HCT116 (cell line): ENCODE data around the gene PRR5L. TPM values are rescaled to one million over a fixed set of nuclear protein-coding genes. Genes with fewer than 3 reads are reported as not detected.

ENCODE experiments used
- ATAC-seq: fragments of 200-7000 bp; cut with Tn5 transposase; 2 replicates; pipeline ENCODE4 v1.9.1; 2020; ENCODE audit warnings: mild to moderate bottlenecking, moderate library complexity
- BruUV-seq: library from RNA; stranded (reverse); fragments of 400-500 nt; replicated peaks from 2 replicates; lab custom pipeline; 2021; lab: Mats Ljungman, UMichigan
- CTCF ChIA-PET: fragments of 300-600 bp; sonication (Branson Sonifier 250); formaldehyde crosslinking; loops from one replicate; lab custom pipeline; 2021; ENCODE audit warnings: antibody characterized with exemption; lab: Charles Lee
- POLR2A ChIA-PET: fragments of 300-600, 350-600 bp; sonication (Branson Sonifier 250); formaldehyde crosslinking; loops from one replicate; lab custom pipeline; 2021; ENCODE audit warnings: antibody characterized with exemption; lab: Charles Lee
- RAD21 ChIA-PET, 2 experiments: fragments of 300-600 bp; sonication (Branson Sonifier 250); formaldehyde crosslinking; loops; one replicate each; lab custom pipeline; 2023; ENCODE audit warnings: low total read pairs in 2 of 2; ENCODE audit not compliant: uncharacterized antibody in 2 of 2, unreplicated experiment in 2 of 2, low non-redundant PET in 1 of 2; lab: Charles Lee
- DNase-seq: peaks from one replicate; pipeline ENCODE4 v3.0.0-alpha.2; 2010; ENCODE audit warnings: low read depth, low spot score
- H2AFZ ChIP-seq: fragments of 200-600 bp; shearing (Covaris generic), sonication (generic); 2 replicates; pipeline ENCODE4 v1.6.1; 2017; ENCODE audit warnings: low read depth, mixed run types, mixed read lengths, antibody characterized with exemption, low read length; ENCODE audit not compliant: poor library complexity, severe bottlenecking
- H3K27ac ChIP-seq: 2 replicates; pipeline ENCODE4 v1.5.1; 2012; ENCODE audit warnings: low read depth, low read length
- H3K27me3 ChIP-seq: fragments of 200-600 bp; sonication (generic); 2 replicates; pipeline ENCODE4 v1.6.1; 2016; ENCODE audit warnings: mixed run types, low read length, mixed read lengths; ENCODE audit not compliant: insufficient read depth
- H3K36me3 ChIP-seq, 2 experiments: fragments of 200-500 bp in 1 of 2; fragments of 200-600 bp in 1 of 2; sonication (Bioruptor generic) in 1 of 2; sonication (generic) in 1 of 2; 2 replicates each; pipeline versions ENCODE4 v1.5.1 to v1.6.1; 2014 to 2016; ENCODE audit warnings: low read length in 2 of 2, inconsistent platforms in 1 of 2, mixed read lengths in 1 of 2, mixed run types in 1 of 2; ENCODE audit not compliant: insufficient read depth in 2 of 2, control insufficient read depth in 1 of 2
- H3K4me1 ChIP-seq, 2 experiments: fragments of 200-600 bp in 1 of 2; sonication (generic) in 1 of 2; 2 replicates each; pipeline versions ENCODE4 v1.5.1 to v1.6.1; 2012 to 2017; ENCODE audit warnings: low read length in 2 of 2, inconsistent platforms in 1 of 2, mild to moderate bottlenecking in 1 of 2, mixed read lengths in 1 of 2, mixed run types in 1 of 2, moderate library complexity in 1 of 2; ENCODE audit not compliant: insufficient read depth in 2 of 2, control insufficient read depth in 1 of 2
- H3K4me2 ChIP-seq: fragments of 200-600 bp; sonication (generic); 2 replicates; pipeline ENCODE4 v1.6.1; 2017; ENCODE audit warnings: mixed run types, low read length, mixed read lengths
- H3K4me3 ChIP-seq, 2 experiments: fragments of 200-600 bp in 1 of 2; sonication (generic) in 1 of 2; replicated peaks in 1 of 2; 2 replicates each; pipeline ENCODE4 v1.5.1; 2011 to 2016; ENCODE audit warnings: low read length in 2 of 2, control low read depth in 1 of 2, low read depth in 1 of 2, mild to moderate bottlenecking in 1 of 2, mixed read lengths in 1 of 2, mixed run types in 1 of 2
- H3K79me2 ChIP-seq: fragments of 200-600 bp; sonication (generic); 2 replicates; pipeline ENCODE4 v1.6.1; 2017; ENCODE audit warnings: mild to moderate bottlenecking, mixed run types, low read length, moderate library complexity, mixed read lengths; ENCODE audit not compliant: insufficient read depth
- H3K9ac ChIP-seq: fragments of 200-600 bp; sonication (generic); 2 replicates; pipeline ENCODE4 v1.6.1; 2016; ENCODE audit warnings: low read length, mixed read lengths
- H3K9me2 ChIP-seq: fragments of 200-600 bp; sonication (generic), shearing (Covaris generic); 2 replicates; pipeline ENCODE4 v1.6.1; 2017; ENCODE audit warnings: mixed run types, mild to moderate bottlenecking, moderate library complexity; ENCODE audit not compliant: insufficient read depth
- H3K9me3 ChIP-seq, 2 experiments: fragments of 200-500 bp in 1 of 2; fragments of 200-600 bp in 1 of 2; sonication (Bioruptor generic) in 1 of 2; sonication (generic) in 1 of 2; 2 replicates each; pipeline ENCODE4 v1.6.1; 2014 to 2017; ENCODE audit warnings: low read length in 2 of 2, mixed read lengths in 2 of 2, inconsistent platforms in 1 of 2, low read depth in 1 of 2, mild to moderate bottlenecking in 1 of 2, mixed run types in 1 of 2, moderate library complexity in 1 of 2; ENCODE audit not compliant: control insufficient read depth in 1 of 2, insufficient read depth in 1 of 2
- H4K20me1 ChIP-seq: fragments of 200-600 bp; sonication (generic), shearing (Covaris generic); 2 replicates; pipeline ENCODE4 v1.6.1; 2017; ENCODE audit warnings: mixed run types, mild to moderate bottlenecking, moderate library complexity; ENCODE audit not compliant: insufficient read depth
- CBX3 ChIP-seq: IDR thresholded peaks from 2 replicates; pipeline ENCODE4 v1.6.1; 2012; ENCODE audit warnings: low read depth
- FOSL1 ChIP-seq: IDR thresholded peaks from 2 replicates; pipeline ENCODE4 v1.6.1; 2012; ENCODE audit warnings: low read depth
- POLR2AphosphoS5 ChIP-seq: IDR thresholded peaks from 2 replicates; pipeline ENCODE4 v1.6.1; 2011; ENCODE audit warnings: mild to moderate bottlenecking, low read depth, low read length, moderate library complexity
- SIN3A ChIP-seq: IDR thresholded peaks from 2 replicates; pipeline ENCODE4 v1.6.1; 2012; ENCODE audit warnings: low read depth
- SP1 ChIP-seq: IDR thresholded peaks from 2 replicates; pipeline ENCODE4 v1.6.1; 2012; ENCODE audit warnings: low read depth
- SRF ChIP-seq: IDR thresholded peaks from 2 replicates; pipeline ENCODE4 v1.6.1; 2012; ENCODE audit warnings: low read depth
- intact Hi-C: fragments of 100-400 bp; cut with micrococcal nuclease; formaldehyde crosslinking; loops from 2 replicates; pipeline ENCODE4 v1.10.0; 2022
- total RNA-seq: library from RNA; stranded (reverse); gene quantifications from one replicate; pipeline ENCODE4 v1.2.1, GENCODE V29; 2021; ENCODE audit not compliant: unreplicated experiment
- TF ChIP-seq, protein P1 (sequence below): IDR thresholded peaks from 2 replicates; pipeline ENCODE4 v1.6.1; 2012
- TF ChIP-seq, protein P2 (sequence below), 3 experiments: fragments of 200-600 bp in 1 of 3; sonication (generic) in 1 of 3; IDR thresholded peaks in 2 of 3; conservative IDR thresholded peaks in 1 of 3; 2 replicates each; pipeline ENCODE4 v1.5.1; 2012 to 2017; ENCODE audit warnings: low read depth in 2 of 3, low read length in 2 of 3, antibody characterized with exemption in 1 of 3, borderline replicate concordance in 1 of 3, control low read depth in 1 of 3, mild to moderate bottlenecking in 1 of 3, mixed read lengths in 1 of 3, mixed run types in 1 of 3, moderate library complexity in 1 of 3; ENCODE audit not compliant: insufficient read depth in 1 of 3

Gene PRR5L
- total RNA-seq, 1 experiment from 2014 or later: 0.47 TPM

DNA sequence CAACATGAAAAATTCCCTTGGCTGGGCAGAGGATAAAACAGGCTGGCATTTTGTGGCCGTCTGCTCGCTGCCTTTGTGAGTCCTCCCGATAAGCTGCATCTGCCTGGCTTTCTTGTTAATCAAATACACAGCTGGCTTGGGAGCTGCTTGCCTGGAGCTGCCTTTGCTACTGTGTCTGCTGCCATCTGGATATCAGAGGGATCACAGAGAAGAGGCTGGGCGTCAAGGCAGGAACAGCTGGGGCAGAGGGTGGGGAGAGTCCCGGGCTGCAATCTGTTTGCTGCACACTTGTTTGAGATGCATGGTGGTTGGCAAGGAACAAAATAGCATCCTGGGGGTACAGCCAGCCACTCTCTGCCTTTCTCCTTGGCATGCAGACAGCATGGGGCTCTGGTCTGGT lies 42.9 kb upstream of the PRR5L start:
- intact Hi-C loops: no loop called here
- ChIA-PET CTCF (interaction anchor here (1.0 kb wide), 1 partner anchor 431 kb away, joined by 3 read pairs; no protein-coding TSS in a partner anchor), POLR2A (no interaction called here), RAD21 (no interaction called here)
- DNase-seq (no peak), ATAC-seq (no peak)
- Histone ChIP-seq H4K20me1 (no peaks in the 10 kb centered on the region), H3K27ac (no peak overlapping the region), H3K9ac (no peak overlapping the region), H3K9me3 (no peaks in the 10 kb centered on the region), H3K4me3 (no peak overlapping the region), H3K4me2 (no peak overlapping the region), H3K36me3 (no peaks in the 10 kb centered on the region), H3K79me2 (no peaks in the 10 kb centered on the region), H3K4me1 (peaks cover 3 to 17% of the 10 kb centered on the region in 2 experiments; a peak in 3 of 4 replicates), H3K27me3 (no peaks in the 10 kb centered on the region), H2AFZ (no peak overlapping the region), H3K9me2 (no peaks in the 10 kb centered on the region; the same call in 1 of the 2 replicates)
- no TSS peak for BruUV-seq
- TF ChIP-seq CBX3 (no peak), SRF (no peak)
- TF ChIP-seq, protein P1, sequence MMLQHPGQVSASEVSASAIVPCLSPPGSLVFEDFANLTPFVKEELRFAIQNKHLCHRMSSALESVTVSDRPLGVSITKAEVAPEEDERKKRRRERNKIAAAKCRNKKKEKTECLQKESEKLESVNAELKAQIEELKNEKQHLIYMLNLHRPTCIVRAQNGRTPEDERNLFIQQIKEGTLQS: no peak

DNA sequence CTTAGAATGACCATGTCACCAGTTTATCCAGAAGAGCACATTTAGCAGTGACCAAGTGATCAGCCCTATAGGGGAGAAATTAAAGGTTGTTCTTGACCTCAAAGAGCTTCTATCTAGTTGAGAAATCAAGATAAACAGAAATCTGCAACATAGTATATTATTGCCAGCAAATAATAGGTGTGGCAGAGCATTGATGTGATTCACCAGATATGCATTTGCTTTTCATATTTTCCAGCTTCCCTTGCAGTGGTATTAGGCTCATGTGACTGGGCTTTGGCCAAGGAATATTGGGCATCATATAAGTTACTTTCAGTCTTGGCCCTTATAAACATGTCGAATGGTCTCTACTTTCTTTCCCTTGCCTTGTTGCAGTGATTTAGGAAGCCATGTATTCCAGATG lies 41.4 kb upstream of the PRR5L start:
- H3K9me2 ChIP-seq: no peaks in the 10 kb centered on the region; the same call in 1 of the 2 replicates
- no peaks in the 10 kb centered on the region for H3K9me3 ChIP-seq
- no peak overlapping the region for H3K27ac ChIP-seq
- intact Hi-C loops: loop anchor here (5.0 kb wide), 2 partner anchors 102 to 212 kb away; no protein-coding TSS in a partner anchor
- no peaks in the 10 kb centered on the region for H4K20me1 ChIP-seq
- ATAC-seq: no peak
- peaks cover 3 to 20% of the 10 kb centered on the region in 2 experiments; a peak in 3 of 4 replicates for H3K4me1 ChIP-seq
- RAD21 ChIA-PET: no interaction called here
- DNase-seq: no peak
- H3K9ac ChIP-seq: no peak overlapping the region
- POLR2A ChIA-PET: no interaction called here
- CTCF ChIA-PET: no interaction called here
- no peak overlapping the region for H2AFZ ChIP-seq
- H3K27me3 ChIP-seq: no peaks in the 10 kb centered on the region
- peak overlapping the region in 1 of 2 experiments; percentile 14; a peak in 1 of 4 replicates for H3K4me3 ChIP-seq
- BruUV-seq: no TSS peak
- H3K79me2 ChIP-seq: no peaks in the 10 kb centered on the region
- TF ChIP-seq, protein P2, sequence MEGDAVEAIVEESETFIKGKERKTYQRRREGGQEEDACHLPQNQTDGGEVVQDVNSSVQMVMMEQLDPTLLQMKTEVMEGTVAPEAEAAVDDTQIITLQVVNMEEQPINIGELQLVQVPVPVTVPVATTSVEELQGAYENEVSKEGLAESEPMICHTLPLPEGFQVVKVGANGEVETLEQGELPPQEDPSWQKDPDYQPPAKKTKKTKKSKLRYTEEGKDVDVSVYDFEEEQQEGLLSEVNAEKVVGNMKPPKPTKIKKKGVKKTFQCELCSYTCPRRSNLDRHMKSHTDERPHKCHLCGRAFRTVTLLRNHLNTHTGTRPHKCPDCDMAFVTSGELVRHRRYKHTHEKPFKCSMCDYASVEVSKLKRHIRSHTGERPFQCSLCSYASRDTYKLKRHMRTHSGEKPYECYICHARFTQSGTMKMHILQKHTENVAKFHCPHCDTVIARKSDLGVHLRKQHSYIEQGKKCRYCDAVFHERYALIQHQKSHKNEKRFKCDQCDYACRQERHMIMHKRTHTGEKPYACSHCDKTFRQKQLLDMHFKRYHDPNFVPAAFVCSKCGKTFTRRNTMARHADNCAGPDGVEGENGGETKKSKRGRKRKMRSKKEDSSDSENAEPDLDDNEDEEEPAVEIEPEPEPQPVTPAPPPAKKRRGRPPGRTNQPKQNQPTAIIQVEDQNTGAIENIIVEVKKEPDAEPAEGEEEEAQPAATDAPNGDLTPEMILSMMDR (IDR thresholded peaks at IDR 0.05 in 2 of 3, conservative IDR thresholded peaks at IDR 0.05 in 1 of 3; ENCODE audit: borderline replicate concordance in 1 of 3, insufficient read depth in 1 of 3, low read depth in 2 of 3, low read length in 2 of 3): no peak
- TF ChIP-seq POLR2AphosphoS5: no peak
- TF ChIP-seq FOSL1: peak; percentile 51
- no peak for TF ChIP-seq CBX3
- TF ChIP-seq SIN3A: no peak
- TF ChIP-seq SP1: 0 out of 2 replicates have a peak, but pooled peaks have one; percentile 24
- H3K4me2 ChIP-seq: peak overlapping the region; percentile 55
- H3K36me3 ChIP-seq: no peaks in the 10 kb centered on the region
